Raji (cell line): ENCODE data around the gene TAPBP.

Experiments
- POLR2A ChIP-seq: IDR thresholded peaks from 2 replicates; pipeline ENCODE4 v1.6.1; 2011; ENCODE audit warnings: low read depth, low read length, control low read depth; ENCODE audit not compliant: insufficient read depth

TAPBP gene

GRCh38 chr6:33305052-33305451 lies 8.8 kb downstream of the TAPBP start:
- no peak for TF ChIP-seq POLR2A

- no peak for TF ChIP-seq POLR2A
Measured at GRCh38 chr6:33304216-33304615, 9.7 kb downstream of the TAPBP start.

DNA sequence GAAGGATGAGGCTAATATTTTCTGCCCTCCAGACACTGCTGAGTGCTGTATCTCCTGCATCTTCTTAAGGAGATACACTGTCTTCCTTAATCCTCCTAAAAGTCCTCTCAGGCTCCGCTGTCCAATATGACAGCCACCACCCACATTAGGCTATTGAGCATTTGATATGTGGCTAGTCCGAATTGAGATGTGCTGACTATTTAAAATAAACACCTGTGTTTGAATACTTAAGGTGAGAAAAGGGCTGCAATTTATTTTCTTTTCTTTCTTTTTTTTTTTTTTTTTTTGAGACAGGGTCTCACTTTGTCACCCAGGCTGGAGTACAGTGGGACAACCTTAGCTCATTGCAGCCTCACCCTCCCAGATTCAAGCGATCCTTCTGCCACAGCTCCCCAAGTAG lies 12.0 kb downstream of the TAPBP start:
- TF ChIP-seq POLR2A, result no peak

- TF ChIP-seq POLR2A, result peak; percentile 84
Measured at GRCh38 chr6:33299237-33299944, 14.5 kb downstream of the TAPBP start.

- no peak for TF ChIP-seq POLR2A
Measured at GRCh38 chr6:33298773-33299236, 15.1 kb downstream of the TAPBP start, which contains the start of gene RGL2. Gene RGL2, minus strand, starts transcription at chr6:33298942. Its CDS starts 332 bp downstream, at chr6:33298610.

GRCh38 chr6:33297956-33298772 lies 15.7 kb downstream of the TAPBP start:
- no peak; the same call in 1 of the 2 replicates for TF ChIP-seq POLR2A

DNA sequence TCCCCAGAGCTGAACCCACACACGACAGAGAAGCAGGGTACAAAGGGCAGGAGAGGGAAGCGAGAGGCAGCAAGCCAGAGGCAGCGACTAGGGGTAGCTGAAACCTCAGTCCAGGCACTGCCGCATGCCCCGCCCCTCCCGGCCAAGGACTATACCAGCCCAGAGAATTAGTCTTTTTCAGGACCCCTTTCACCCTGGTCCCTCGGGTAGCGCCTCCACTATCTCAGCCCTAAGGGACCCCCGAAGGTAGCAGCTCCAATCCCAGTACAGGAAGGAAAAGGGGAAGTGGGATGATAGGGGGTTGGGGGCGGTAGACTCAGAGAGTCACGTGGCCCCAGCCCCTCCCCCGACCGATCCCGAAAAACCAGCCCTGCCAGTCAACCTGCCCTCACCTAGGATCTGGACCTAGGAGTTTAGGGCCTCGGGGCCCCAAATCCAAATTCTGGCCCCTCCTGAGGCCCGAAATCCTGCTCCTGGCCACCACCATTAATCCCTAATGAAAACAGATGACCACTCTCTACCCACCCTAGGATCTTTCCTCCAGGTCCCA lies 16.4 kb downstream of the TAPBP start:
- TF ChIP-seq POLR2A, result no peak

DNA sequence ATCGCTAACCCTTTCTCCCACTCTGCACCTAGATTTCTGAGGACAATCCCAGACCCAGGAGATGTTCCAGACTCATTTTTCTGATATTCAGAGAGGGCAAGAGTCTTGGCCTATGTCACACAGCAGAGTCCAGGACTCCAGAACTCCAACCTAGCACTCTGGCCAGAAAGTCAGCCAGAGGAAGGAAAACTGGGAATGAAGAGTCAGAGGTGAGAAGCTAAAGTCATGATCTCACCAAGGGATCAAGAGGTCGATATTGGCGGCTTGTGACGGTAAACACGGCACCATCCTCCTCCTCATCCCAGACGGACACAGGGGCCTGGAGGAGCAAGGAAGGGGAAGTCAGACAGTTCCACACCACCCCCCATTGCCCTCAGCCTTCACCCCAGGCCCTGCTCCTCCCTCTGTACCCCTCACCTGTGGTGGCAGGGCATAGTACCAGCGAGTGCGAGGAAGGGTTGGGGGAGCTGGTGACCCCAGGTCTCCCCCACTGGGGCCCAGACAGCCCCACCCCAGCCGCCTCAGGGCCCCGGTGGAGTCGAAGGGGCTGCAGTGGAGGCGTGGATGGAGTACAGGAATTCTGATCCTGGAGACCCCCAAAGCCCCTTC lies 17.0 kb downstream of the TAPBP start:
- no peak for TF ChIP-seq POLR2A

DNA sequence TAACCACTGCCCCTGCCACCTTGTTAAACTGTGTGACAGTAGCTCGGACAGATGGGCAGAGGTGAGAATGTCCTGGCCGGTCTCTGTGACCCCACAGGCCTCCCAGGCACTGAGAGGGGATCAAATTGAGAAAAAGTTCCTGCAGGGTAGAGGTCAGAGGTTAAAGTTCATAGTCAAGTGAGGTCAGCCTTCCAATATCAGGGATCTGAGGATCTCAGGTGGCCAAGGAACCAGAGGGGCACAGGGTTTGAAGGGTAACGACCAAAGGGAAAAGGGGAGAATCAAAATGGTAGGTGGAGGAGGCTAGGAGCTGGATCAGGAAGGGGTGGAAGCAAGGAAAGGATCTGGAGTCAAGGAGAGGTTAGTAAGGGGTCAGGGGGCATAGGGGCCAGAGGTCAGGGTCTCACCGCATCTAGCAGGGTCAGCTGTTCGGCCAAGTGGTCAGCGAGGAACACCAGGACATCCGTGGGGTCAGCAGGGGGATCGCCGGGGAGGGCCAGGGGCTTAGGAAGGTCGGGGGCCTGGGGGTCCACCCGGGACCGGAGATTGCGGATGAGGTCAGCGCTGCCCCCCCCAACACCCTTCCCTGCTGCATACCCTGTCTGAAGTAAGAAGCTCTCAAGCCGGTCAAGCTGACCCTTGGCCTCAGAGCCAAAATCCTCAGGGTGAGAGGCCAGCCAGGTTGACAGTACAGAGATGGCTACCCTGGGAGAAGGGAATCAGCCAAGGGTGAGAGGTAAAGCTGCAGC lies 18.1 kb downstream of the TAPBP start:
- no peak for TF ChIP-seq POLR2A

DNA sequence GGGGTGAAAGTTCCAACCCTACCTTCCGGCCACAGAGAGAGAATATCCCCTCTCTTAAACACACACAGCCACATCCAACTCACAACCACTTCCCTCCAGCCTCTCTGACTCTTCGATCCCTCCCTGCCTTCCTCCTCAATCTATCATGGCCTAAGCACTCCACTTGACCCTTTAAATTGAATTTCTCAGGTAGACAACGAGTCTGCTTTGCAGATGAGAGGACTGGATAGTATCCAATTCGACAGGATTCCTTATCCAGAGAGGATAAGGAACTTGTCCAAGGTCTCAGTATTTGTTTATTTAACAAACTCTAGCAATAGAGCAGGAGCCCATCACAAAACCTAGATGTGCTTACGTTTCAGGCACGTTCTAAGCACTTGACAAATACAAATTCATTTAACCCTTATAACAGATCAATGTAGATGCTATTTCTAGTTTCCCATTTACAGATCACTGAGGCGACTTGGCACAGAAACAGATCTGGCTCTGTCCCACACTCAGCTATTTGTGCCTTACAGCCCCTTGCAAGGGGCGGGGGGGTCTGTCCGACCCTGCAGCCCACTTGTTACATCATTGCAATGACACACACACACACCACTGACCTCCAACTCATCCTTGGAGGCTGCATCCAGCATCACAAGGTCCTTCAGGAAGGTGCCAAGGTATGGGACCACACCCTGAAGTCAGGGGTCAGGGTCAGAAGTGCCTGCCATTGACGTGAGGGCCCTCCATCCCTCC lies 19.6 kb downstream of the TAPBP start:
- TF ChIP-seq POLR2A, result no peak

DNA sequence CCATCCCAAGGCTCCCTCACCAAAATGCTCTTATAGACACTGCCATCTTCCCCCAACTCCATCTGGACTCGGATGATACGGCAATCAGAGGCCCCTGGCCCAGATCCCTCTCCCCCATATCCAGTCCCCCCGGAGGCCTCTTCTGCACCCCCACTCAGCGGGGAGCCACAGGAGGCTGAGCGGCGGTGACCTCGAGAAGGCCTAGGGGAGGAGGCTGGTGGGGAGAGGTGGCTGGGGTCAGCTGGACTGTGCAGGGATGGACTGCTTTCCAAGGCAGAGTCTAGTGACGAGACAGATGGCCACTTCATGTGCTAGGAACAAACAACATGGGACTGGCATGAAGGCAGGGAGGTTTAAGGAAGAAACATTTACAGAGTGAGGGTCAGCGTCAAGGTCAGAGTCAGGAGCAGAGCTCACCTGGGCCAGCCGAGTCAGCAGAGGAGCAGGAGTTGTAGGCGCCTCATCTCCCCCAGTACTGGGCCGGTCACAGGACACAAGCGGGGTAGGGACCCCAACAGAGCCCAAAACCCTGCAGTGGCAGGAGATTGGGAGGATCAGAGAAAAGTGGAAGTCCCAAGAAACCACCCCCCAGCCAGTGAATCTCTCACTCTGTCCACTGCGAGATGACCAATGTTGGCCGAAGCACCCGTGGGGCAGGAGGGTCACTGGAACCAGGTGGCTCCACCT lies 20.7 kb downstream of the TAPBP start:
- TF ChIP-seq POLR2A, result no peak

DNA sequence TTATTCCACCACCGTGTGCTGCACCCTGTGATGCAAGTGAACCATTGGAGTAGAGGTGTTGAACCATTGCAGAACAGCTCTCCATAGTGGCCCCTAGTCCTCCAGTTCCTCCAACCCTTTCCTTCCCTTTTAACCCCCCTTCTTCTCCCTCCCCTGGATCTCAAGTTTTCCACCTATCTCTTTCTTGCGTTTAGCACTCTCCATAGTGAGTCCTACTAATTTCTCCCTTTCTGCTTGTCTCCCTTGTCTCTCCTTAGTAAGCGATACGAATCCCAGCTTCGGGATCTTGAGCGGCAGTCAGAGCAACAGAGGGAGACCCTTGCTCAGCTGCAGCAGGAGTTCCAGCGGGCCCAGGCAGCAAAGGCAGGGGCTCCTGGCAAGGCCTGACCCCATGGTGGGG lies 23.4 kb downstream of the TAPBP start:
- 0 out of 2 replicates have a peak, but pooled peaks have one; percentile 4 for TF ChIP-seq POLR2A

DNA sequence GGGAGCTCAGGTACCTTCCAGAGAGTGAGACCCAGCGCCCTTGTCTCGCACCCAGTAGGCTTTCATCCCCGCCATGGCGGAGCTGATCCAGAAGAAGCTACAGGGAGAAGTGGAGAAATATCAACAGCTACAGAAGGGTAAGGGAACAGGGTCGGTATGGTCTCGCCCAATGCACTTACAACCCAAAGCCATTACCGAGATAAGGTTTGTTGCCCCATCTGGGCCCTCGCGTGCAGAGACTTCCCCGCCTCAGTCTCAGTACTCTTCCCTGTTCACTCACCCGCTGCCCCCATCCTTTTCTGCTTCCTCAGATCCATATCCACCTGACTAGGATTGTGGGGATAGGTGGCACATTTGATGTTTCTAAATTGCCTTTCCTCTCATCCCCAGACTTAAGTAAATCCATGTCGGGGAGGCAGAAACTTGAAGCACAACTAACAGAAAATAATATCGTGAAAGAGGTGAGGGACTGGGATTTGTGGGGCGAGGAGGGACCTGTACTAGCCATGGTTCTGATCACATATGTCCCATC lies 24.0 kb downstream of the TAPBP start:
- TF ChIP-seq POLR2A, result no peak
